NCI-H1694 (cell line): ENCODE data around the gene TNS4.
A peak's percentile ranks its signal among the peaks of the same experiment; 100 is the strongest.

Experiments
- DNase-seq: peaks from one replicate; lab custom pipeline; 2025; lab: John Stamatoyannopoulos, UW

TNS4 gene

GRCh38 chr17:40457964-40458791 is 43.2 kb downstream of the TNS4 start:
- DNase-seq: peak; percentile 32

GRCh38 chr17:40457369-40457768 is 44.1 kb downstream of the TNS4 start:
- no peak for DNase-seq

- DNase-seq: no peak
Observed at GRCh38 chr17:40456396-40456951, 44.9 kb downstream of the TNS4 start.

- DNase-seq: no peak
Observed at GRCh38 chr17:40454613-40454995, 46.8 kb downstream of the TNS4 start.

- DNase-seq: no peak
Observed at GRCh38 chr17:40453881-40454612, 47.4 kb downstream of the TNS4 start.

- DNase-seq: no peak
Observed at GRCh38 chr17:40452921-40453378, 48.5 kb downstream of the TNS4 start.

- DNase-seq: no peak
Observed at GRCh38 chr17:40452216-40452787, 49.1 kb downstream of the TNS4 start.

- no peak for DNase-seq
Observed at GRCh38 chr17:40451420-40451819, 50.0 kb downstream of the TNS4 start.

- no peak for DNase-seq
Observed at GRCh38 chr17:40450175-40450574, 51.2 kb downstream of the TNS4 start.

- DNase-seq: no peak
Observed at GRCh38 chr17:40448639-40449261, 52.7 kb downstream of the TNS4 start.

- no peak for DNase-seq
Observed at GRCh38 chr17:40448213-40448638, 53.2 kb downstream of the TNS4 start.

- no peak for DNase-seq
Observed at GRCh38 chr17:40447806-40448205, 53.6 kb downstream of the TNS4 start.

GRCh38 chr17:40447148-40447644 is 54.2 kb downstream of the TNS4 start:
- no peak for DNase-seq

GRCh38 chr17:40445751-40446468 is 55.5 kb downstream of the TNS4 start:
- no peak for DNase-seq

- DNase-seq: no peak
Observed at GRCh38 chr17:40443988-40444899, 57.2 kb downstream of the TNS4 start.

GRCh38 chr17:40443196-40443987 is 58.0 kb downstream of the TNS4 start, which contains the start of gene IGFBP4:
TSS of gene IGFBP4 (plus strand) at chr17:40443450. CDS start at chr17:40443736, 286 bp downstream.
- peak; percentile 24 for DNase-seq

GRCh38 chr17:40442392-40443195 is 58.8 kb downstream of the TNS4 start:
- no peak for DNase-seq

- DNase-seq: no peak
Observed at GRCh38 chr17:40440166-40440565, 61.3 kb downstream of the TNS4 start.
